GM20431 (cell line): ENCODE results near the gene VPS11.

ENCODE experiments used
- in situ Hi-C: fragments of 300-500 bp; cut with MseI, MboI; formaldehyde crosslinking; loops from one replicate; pipeline ENCODE4 v1.15.0; 2020; ENCODE audit warnings: low sequenced_read_pairs; ENCODE audit not compliant: unreplicated experiment

Gene VPS11

GRCh38 chr11:119065369-119065768 is 2.2 kb upstream of the VPS11 start:
- in situ Hi-C loops = no loop called here

- in situ Hi-C loops = no loop called here
Observed at GRCh38 chr11:119077839-119078238, 10.2 kb downstream of the VPS11 start.

- in situ Hi-C loops = no loop called here
Observed at GRCh38 chr11:119078675-119079420, 11.2 kb downstream of the VPS11 start.

- in situ Hi-C loops = no loop called here
Observed at GRCh38 chr11:119081682-119082260, 14.2 kb downstream of the VPS11 start.

GRCh38 chr11:119084663-119085436 is 17.2 kb downstream of the VPS11 start, which contains the start of gene HMBS:
Gene HMBS (plus strand): TSS chr11:119084881. CDS start chr11:119085034, 153 bp downstream.
- in situ Hi-C loops = no loop called here

- in situ Hi-C loops = no loop called here
Observed at GRCh38 chr11:119085437-119085847, 17.8 kb downstream of the VPS11 start.

GRCh38 chr11:119087123-119087522 is 19.5 kb downstream of the VPS11 start:
- in situ Hi-C loops = no loop called here

GRCh38 chr11:119087747-119088241 is 20.2 kb downstream of the VPS11 start:
- in situ Hi-C loops = no loop called here

GRCh38 chr11:119088406-119088805 is 20.8 kb downstream of the VPS11 start:
- in situ Hi-C loops = no loop called here

- in situ Hi-C loops = no loop called here
Observed at GRCh38 chr11:119089319-119089718, 21.7 kb downstream of the VPS11 start.

GRCh38 chr11:119091178-119091577 is 23.6 kb downstream of the VPS11 start:
- in situ Hi-C loops = no loop called here

GRCh38 chr11:119091966-119092879 is 24.6 kb downstream of the VPS11 start:
- in situ Hi-C loops = no loop called here

- in situ Hi-C loops = no loop called here
Observed at GRCh38 chr11:119092880-119093842, 25.5 kb downstream of the VPS11 start.

GRCh38 chr11:119093942-119094815 is 26.6 kb downstream of the VPS11 start:
- in situ Hi-C loops = no loop called here

- in situ Hi-C loops = no loop called here
Observed at GRCh38 chr11:119094816-119095065, 27.1 kb downstream of the VPS11 start.

GRCh38 chr11:119095066-119095880 is 27.7 kb downstream of the VPS11 start:
- in situ Hi-C loops = no loop called here

- in situ Hi-C loops = no loop called here
Observed at GRCh38 chr11:119099711-119100110, 32.1 kb downstream of the VPS11 start.
